Hippocampal formation (tissue), 2 donors: ENCODE results near the gene ANGPTL8.

Experiments used
- DNase-seq, 2 donors: peaks; one replicate each; lab custom pipeline; 2025; lab: John Stamatoyannopoulos, UW

The ANGPTL8 gene

GRCh38 chr19:11261431-11261970 is 22.1 kb downstream of the ANGPTL8 start:
- no peak for DNase-seq

- no peak for DNase-seq
Measured at GRCh38 chr19:11261971-11262839, 22.8 kb downstream of the ANGPTL8 start, which contains the start of gene DOCK6. Gene DOCK6, minus strand, starts transcription at chr19:11262524. Its CDS starts 84 bp downstream, at chr19:11262440.

- no peak for DNase-seq
Measured at GRCh38 chr19:11263726-11264125, 24.3 kb downstream of the ANGPTL8 start.

- DNase-seq = no peak
Measured at GRCh38 chr19:11264452-11265176, 25.2 kb downstream of the ANGPTL8 start.

- no peak for DNase-seq
Measured at GRCh38 chr19:11265177-11265784, 25.9 kb downstream of the ANGPTL8 start.

- no peak for DNase-seq
Measured at GRCh38 chr19:11265785-11266236, 26.4 kb downstream of the ANGPTL8 start.

- DNase-seq = no peak
Measured at GRCh38 chr19:11267316-11268085, 28.1 kb downstream of the ANGPTL8 start.

GRCh38 chr19:11268783-11269267 is 29.4 kb downstream of the ANGPTL8 start:
- no peak for DNase-seq

- no peak for DNase-seq
Measured at GRCh38 chr19:11269408-11269807, 30.0 kb downstream of the ANGPTL8 start.

GRCh38 chr19:11273296-11273695 is 33.9 kb downstream of the ANGPTL8 start:
- no peak for DNase-seq

- DNase-seq = no peak
Measured at GRCh38 chr19:11273989-11274388, 34.6 kb downstream of the ANGPTL8 start.

GRCh38 chr19:11274533-11275086 is 35.2 kb downstream of the ANGPTL8 start:
- DNase-seq = no peak

- DNase-seq = no peak
Measured at GRCh38 chr19:11278670-11279069, 39.3 kb downstream of the ANGPTL8 start.

- DNase-seq = no peak
Measured at GRCh38 chr19:11279505-11280236, 40.3 kb downstream of the ANGPTL8 start.

GRCh38 chr19:11281356-11282049 is 42.1 kb downstream of the ANGPTL8 start:
- DNase-seq = no peak

- DNase-seq = no peak
Measured at GRCh38 chr19:11284515-11284914, 45.1 kb downstream of the ANGPTL8 start.

- DNase-seq = no peak
Measured at GRCh38 chr19:11286312-11286974, 47.0 kb downstream of the ANGPTL8 start.

- DNase-seq = no peak
Measured at GRCh38 chr19:11288349-11288748, 48.9 kb downstream of the ANGPTL8 start.

GRCh38 chr19:11290256-11290655 is 50.8 kb downstream of the ANGPTL8 start:
- no peak for DNase-seq
